WERI-Rb-1 (cell line): ENCODE measurements around the gene DNAJB6.

ENCODE experiments used
- DNase-seq: peaks from one replicate; pipeline ENCODE4 v3.0.0-alpha.2; 2020
- H3K27ac ChIP-seq: fragments of 250-450 bp; sonication (Bioruptor Pico); 2 replicates; pipeline ENCODE4 v1.5.1; 2020; ENCODE audit warnings: mild to moderate bottlenecking, moderate library complexity
- H3K27me3 ChIP-seq: fragments of 250-450 bp; sonication (Bioruptor Pico); 2 replicates; pipeline ENCODE4 v1.5.1; 2021; ENCODE audit warnings: mild to moderate bottlenecking, low read depth, moderate library complexity; ENCODE audit not compliant: insufficient read depth, severe bottlenecking
- H3K36me3 ChIP-seq: fragments of 250-450 bp; sonication (Bioruptor Pico); 2 replicates; pipeline ENCODE4 v1.5.1; 2020; ENCODE audit warnings: mild to moderate bottlenecking, moderate library complexity
- H3K4me3 ChIP-seq: 2 replicates; pipeline ENCODE4 v1.5.1; 2011; ENCODE audit warnings: low read depth, mild to moderate bottlenecking, control low read depth, low read length
- H3K9me3 ChIP-seq: fragments of 250-450 bp; sonication (Bioruptor Pico); 2 replicates; pipeline ENCODE4 v1.5.1; 2021; ENCODE audit warnings: mild to moderate bottlenecking, moderate library complexity; ENCODE audit not compliant: severe bottlenecking
- TF ChIP-seq, protein P1 (sequence below): IDR thresholded peaks from 2 replicates; pipeline ENCODE4 v1.5.1; 2011; ENCODE audit warnings: low read depth, mild to moderate bottlenecking, control low read depth, inconsistent platforms, low read length

Gene DNAJB6

DNA sequence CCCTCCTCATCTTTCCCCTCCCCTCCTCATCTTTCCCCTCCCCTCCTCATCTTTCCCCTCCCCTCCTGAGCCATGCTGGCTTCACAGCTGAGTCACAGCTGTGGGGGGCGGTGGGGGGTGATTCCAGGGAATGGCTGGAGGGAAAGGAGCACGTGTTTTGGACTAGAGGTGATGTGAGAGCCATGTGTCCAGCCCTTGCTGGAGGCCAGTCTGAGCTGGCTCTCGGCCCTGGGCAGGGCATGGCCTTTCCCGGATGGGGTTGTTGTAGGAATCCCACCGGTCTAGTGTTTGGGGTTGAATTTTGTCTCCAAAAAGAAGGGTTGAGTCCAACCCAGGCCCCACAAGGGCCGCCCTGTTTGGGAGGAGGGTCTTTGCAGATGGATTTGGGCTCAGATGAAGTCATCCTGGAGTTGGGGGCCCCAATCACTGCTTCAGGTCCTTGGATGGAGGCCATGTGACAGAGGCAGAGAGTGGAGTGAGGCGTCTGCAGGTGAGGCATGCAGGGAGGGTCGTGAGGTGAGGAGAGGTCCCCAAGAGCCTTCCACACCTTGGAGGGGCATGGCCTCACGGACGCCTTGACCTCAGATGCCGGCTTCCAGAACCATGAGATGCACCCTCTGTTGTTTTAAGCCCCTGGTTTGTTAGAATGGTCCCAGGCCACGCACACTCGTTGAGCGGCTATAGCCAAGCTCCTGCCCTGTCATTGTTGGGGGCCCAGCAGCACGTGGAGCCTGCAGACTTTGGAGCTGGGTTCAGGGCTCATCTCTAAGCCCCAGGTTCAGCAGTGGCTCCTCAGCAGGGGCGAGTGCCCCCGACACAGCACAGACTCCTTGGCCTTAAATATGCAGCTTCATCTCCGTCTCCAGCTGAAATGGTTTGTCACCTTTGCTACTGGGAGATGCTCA is 101.6 kb downstream of the DNAJB6 start:
- TF ChIP-seq, protein P1, sequence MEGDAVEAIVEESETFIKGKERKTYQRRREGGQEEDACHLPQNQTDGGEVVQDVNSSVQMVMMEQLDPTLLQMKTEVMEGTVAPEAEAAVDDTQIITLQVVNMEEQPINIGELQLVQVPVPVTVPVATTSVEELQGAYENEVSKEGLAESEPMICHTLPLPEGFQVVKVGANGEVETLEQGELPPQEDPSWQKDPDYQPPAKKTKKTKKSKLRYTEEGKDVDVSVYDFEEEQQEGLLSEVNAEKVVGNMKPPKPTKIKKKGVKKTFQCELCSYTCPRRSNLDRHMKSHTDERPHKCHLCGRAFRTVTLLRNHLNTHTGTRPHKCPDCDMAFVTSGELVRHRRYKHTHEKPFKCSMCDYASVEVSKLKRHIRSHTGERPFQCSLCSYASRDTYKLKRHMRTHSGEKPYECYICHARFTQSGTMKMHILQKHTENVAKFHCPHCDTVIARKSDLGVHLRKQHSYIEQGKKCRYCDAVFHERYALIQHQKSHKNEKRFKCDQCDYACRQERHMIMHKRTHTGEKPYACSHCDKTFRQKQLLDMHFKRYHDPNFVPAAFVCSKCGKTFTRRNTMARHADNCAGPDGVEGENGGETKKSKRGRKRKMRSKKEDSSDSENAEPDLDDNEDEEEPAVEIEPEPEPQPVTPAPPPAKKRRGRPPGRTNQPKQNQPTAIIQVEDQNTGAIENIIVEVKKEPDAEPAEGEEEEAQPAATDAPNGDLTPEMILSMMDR = no peak
- no peak for DNase-seq
- Histone ChIP-seq H3K4me3 (no peak overlapping the region), H3K36me3 (no peaks in the 10 kb centered on the region), H3K27ac (no peak overlapping the region), H3K27me3 (no peaks in the 10 kb centered on the region), H3K9me3 (no peaks in the 10 kb centered on the region)

DNA sequence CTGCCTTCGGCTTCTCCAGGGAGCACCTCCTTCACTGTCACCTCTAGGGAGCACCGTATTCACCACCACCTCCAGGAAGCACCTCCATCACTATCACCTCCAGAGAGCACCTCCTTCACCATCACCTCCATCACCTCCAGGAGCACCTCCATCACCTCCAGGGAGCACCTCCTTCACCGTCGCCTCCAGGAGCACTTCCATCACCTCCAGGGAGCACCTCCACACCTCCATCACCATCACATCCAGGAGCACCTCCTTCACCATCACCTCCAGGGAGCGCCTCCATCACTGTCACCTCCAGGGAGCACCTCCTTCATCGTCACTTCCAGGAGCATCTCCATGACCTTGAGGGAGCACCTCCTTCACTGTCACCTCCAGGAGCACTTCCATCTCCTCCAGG is 102.3 kb downstream of the DNAJB6 start:
- no peak for DNase-seq
- no peak overlapping the region for H3K27ac ChIP-seq
- H3K27me3 ChIP-seq = no peaks in the 10 kb centered on the region
- TF ChIP-seq, protein P1 = no peak
- H3K36me3 ChIP-seq = no peaks in the 10 kb centered on the region
- H3K9me3 ChIP-seq = no peaks in the 10 kb centered on the region
- H3K4me3 ChIP-seq = no peak overlapping the region

DNA sequence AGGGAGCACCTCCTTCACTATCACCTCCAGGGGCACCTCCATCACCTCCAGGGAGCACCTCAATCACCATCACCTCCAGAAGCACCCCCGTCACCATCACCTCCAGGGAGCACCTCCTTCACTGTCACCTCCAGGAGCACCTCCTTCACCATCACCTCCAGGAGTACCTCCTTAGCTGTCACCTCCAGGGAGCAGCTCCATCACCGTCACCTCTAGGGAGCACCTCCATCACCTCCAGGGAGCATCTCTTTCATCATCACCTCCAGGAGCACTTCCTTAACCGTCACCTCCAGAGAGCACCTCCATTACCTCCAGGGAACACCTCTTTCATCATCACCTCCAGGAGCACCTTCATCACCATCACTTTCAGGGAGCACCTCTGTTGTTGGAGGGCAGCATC is 103.0 kb downstream of the DNAJB6 start:
- no peaks in the 10 kb centered on the region for H3K9me3 ChIP-seq
- no peak for DNase-seq
- H3K27ac ChIP-seq = no peak overlapping the region
- TF ChIP-seq, protein P1 = no peak
- no peaks in the 10 kb centered on the region for H3K36me3 ChIP-seq
- no peak overlapping the region for H3K4me3 ChIP-seq
- H3K27me3 ChIP-seq = no peaks in the 10 kb centered on the region

DNA sequence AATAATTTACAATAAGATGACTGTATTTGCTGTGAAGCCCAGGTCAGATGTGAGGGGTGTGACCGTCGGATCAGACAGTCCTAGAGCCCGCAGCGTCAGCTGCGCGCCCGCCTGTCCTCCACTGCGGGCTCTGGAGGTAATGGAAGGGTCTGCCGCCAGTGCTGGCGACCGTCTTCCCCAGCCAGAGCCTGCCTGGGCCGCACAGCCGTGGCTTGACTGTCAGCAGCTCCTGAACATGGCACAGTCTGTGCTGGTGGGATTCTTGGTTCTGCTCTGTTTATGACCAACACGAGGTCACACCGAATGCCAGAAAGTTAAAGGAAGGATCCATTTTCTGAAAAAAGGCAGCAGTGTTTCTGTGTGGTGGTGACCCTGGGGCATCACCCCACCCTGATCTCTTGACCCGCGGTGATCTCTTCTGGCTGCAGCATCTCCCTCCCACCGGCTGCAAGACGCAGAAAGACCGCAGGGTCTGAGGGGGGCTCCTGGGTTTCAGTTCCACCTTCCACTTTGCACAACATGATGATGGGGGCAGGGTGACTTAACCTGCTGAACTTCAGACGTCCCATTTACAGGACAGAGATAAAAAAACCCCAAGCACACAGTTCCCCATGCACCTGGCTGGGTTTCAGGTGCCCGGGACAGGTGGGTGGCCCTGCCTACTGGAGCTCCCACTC is 103.7 kb downstream of the DNAJB6 start:
- Histone ChIP-seq H3K9me3 (no peaks in the 10 kb centered on the region), H3K4me3 (no peak overlapping the region), H3K27ac (no peak overlapping the region), H3K27me3 (no peaks in the 10 kb centered on the region), H3K36me3 (no peaks in the 10 kb centered on the region)
- TF ChIP-seq, protein P1 = no peak
- no peak for DNase-seq

DNA sequence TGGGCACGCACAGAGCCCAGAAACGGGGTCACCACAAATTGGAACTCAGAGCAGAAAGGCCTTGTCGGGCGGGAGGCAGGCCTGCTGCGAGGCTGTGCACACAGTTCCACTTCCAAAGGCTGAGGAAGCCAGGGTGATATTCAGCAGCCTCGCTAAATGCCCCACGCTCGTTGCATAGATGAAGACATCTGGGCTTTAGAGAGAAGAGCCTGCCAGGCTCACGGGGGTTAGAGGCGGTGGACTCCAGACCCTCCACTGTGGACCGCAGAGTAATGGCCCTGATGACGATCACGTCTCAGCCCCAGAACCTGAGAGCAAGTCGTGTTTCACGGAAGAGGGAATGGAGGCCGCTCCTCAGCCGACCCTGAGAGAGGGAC is 104.2 kb downstream of the DNAJB6 start:
- no peak for DNase-seq
- no peak overlapping the region for H3K27ac ChIP-seq
- TF ChIP-seq, protein P1 = no peak
- H3K27me3 ChIP-seq = no peaks in the 10 kb centered on the region
- no peaks in the 10 kb centered on the region for H3K9me3 ChIP-seq
- no peak overlapping the region for H3K4me3 ChIP-seq
- no peaks in the 10 kb centered on the region for H3K36me3 ChIP-seq
